NCI-H1105 treated with DMSO at 0.1 percent for 48 hours (cell line): ENCODE measurements around the gene RASAL3.
"Not testable (repeated sequence)": the region's sequence is repeated elsewhere in the genome, so short reads cannot be mapped to it uniquely, and the experiment has no call there.

Source experiments
- DNase-seq: peaks from one replicate; lab custom pipeline; 2025; lab: John Stamatoyannopoulos, UW

RASAL3 gene

GRCh38 chr19:15473821-15474220, 9.5 kb upstream of the RASAL3 start:
- not testable (repeated sequence) for DNase-seq

GRCh38 chr19:15471639-15472101, 7.3 kb upstream of the RASAL3 start:
- no peak for DNase-seq

GRCh38 chr19:15469513-15470297, 5.4 kb upstream of the RASAL3 start:
- DNase-seq: peak; percentile 9

GRCh38 chr19:15468675-15469512, 4.5 kb upstream of the RASAL3 start:
- DNase-seq: no peak

GRCh38 chr19:15467734-15468214, 3.4 kb upstream of the RASAL3 start:
- no peak for DNase-seq

GRCh38 chr19:15466851-15467733, 2.7 kb upstream of the RASAL3 start:
- DNase-seq: no peak

GRCh38 chr19:15463861-15464371, 428 bp downstream of the RASAL3 start:
- no peak for DNase-seq

- DNase-seq: no peak
These were observed 2.6 kb downstream of the RASAL3 start for GRCh38 chr19:15461694-15462093.

GRCh38 chr19:15457701-15458484, 6.5 kb downstream of the RASAL3 start:
- no peak for DNase-seq

GRCh38 chr19:15456871-15457700, 7.3 kb downstream of the RASAL3 start:
- DNase-seq: peak; percentile 89

GRCh38 chr19:15456441-15456840, 7.9 kb downstream of the RASAL3 start:
- no peak for DNase-seq

- DNase-seq: no peak
These were observed 8.3 kb downstream of the RASAL3 start for GRCh38 chr19:15455996-15456395.

GRCh38 chr19:15453906-15454860, 10.2 kb downstream of the RASAL3 start:
- no peak for DNase-seq

GRCh38 chr19:15453091-15453578, 11.2 kb downstream of the RASAL3 start:
- DNase-seq: no peak

GRCh38 chr19:15452111-15453047, 12.0 kb downstream of the RASAL3 start:
- DNase-seq: no peak

GRCh38 chr19:15450528-15450890, 13.8 kb downstream of the RASAL3 start:
- DNase-seq: no peak
